Spleen (tissue), 7 donors: Measurements from ENCODE around the gene ONECUT3.

Source experiments
- POLR2A ChIP-seq, 3 donors: fragments of 450-650 bp; IDR thresholded peaks; one replicate each; pipeline ENCODE4 v1.5.1; 2017; ENCODE audit warnings: antibody characterized with exemption in 3 of 3, mild to moderate bottlenecking in 1 of 3
- POLR2AphosphoS5 ChIP-seq, 3 donors: sonication (generic); formaldehyde crosslinking; IDR thresholded peaks; one replicate each; pipeline ENCODE4 v1.5.1; 2017; ENCODE audit warnings: antibody characterized with exemption in 3 of 3
- TF ChIP-seq, protein P1 (sequence below), 11 experiments: fragments of 200-600 bp in 7 of 11; fragments of 450-650 bp in 4 of 11; sonication (generic) in 4 of 11; IDR thresholded peaks in 8 of 11; conservative IDR thresholded peaks in 3 of 11; 1 replicate in 7 of 11; 2 replicates in 4 of 11; pipeline versions ENCODE4 v1.4.0 to v1.8.0; 2016 to 2021; ENCODE audit warnings: antibody characterized with exemption in 11 of 11, inconsistent platforms in 4 of 11, mild to moderate bottlenecking in 1 of 11
- donor health status: DM: no; HTN: no; CAD: no; lungs with moderate emphysema.
- donor health status: DM: no; HTN: no; CAD: no.
- donor health status: DM: no; HTN: no; CAD: no.

DNA sequence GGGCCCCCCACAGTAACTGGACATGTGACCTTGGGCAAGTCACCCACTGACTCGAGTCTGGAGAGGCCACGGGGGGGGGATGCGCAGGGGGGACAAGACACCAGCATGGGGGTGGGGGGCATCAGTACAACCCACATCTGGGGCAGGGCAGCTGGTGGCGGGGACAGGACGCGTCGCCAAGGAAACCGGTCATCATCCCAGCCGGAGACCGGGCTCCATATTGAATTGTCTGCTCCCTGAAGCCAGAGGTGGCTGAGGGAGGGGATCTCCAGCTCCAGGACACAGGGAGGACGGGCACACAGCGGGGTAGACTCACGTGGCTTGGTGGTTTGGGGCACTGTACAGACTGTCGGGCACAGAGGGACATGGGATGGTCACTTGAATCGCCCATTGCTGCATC is 11.4 kb downstream of the ONECUT3 start:
- TF ChIP-seq POLR2AphosphoS5 (IDR thresholded peaks at IDR 0.05) (no peak), POLR2A (IDR thresholded peaks at IDR 0.05) (no peak)
- TF ChIP-seq, protein P1, sequence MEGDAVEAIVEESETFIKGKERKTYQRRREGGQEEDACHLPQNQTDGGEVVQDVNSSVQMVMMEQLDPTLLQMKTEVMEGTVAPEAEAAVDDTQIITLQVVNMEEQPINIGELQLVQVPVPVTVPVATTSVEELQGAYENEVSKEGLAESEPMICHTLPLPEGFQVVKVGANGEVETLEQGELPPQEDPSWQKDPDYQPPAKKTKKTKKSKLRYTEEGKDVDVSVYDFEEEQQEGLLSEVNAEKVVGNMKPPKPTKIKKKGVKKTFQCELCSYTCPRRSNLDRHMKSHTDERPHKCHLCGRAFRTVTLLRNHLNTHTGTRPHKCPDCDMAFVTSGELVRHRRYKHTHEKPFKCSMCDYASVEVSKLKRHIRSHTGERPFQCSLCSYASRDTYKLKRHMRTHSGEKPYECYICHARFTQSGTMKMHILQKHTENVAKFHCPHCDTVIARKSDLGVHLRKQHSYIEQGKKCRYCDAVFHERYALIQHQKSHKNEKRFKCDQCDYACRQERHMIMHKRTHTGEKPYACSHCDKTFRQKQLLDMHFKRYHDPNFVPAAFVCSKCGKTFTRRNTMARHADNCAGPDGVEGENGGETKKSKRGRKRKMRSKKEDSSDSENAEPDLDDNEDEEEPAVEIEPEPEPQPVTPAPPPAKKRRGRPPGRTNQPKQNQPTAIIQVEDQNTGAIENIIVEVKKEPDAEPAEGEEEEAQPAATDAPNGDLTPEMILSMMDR (IDR thresholded peaks at IDR 0.05 in 8 of 11, conservative IDR thresholded peaks at IDR 0.05 in 3 of 11) = no peak
